Measurements from ENCODE around the gene NTF3.

The NTF3 gene

GRCh38 chr12:5433081-5433844, 1.4 kb downstream of the NTF3 start:
- DNase-seq (ENCODE audit: low read depth) = no peak
- TF ChIP-seq CTCF (IDR thresholded peaks at IDR 0.05; ENCODE audit: low read length, missing control alignments) = no peak
- no peak overlapping the region for H3K4me3 ChIP-seq (replicated peaks; ENCODE audit: low read depth, low read length)

- no peak for TF ChIP-seq CTCF (IDR thresholded peaks at IDR 0.05; ENCODE audit: low read length, missing control alignments)
- no peak for DNase-seq (ENCODE audit: low read depth)
- no peak overlapping the region for H3K4me3 ChIP-seq (replicated peaks; ENCODE audit: low read depth, low read length)
Measured at GRCh38 chr12:5433845-5434646, 2.1 kb downstream of the NTF3 start.

GRCh38 chr12:5434647-5435560, 3.0 kb downstream of the NTF3 start:
- H3K4me3 ChIP-seq (replicated peaks; ENCODE audit: low read depth, low read length) = no peak overlapping the region
- TF ChIP-seq CTCF (IDR thresholded peaks at IDR 0.05; ENCODE audit: low read length, missing control alignments) = no peak
- no peak for DNase-seq (ENCODE audit: low read depth)

GRCh38 chr12:5437182-5437583, 5.3 kb downstream of the NTF3 start:
- DNase-seq (ENCODE audit: low read depth) = no peak
- no peak overlapping the region for H3K4me3 ChIP-seq (replicated peaks; ENCODE audit: low read depth, low read length)
- no peak for TF ChIP-seq CTCF (IDR thresholded peaks at IDR 0.05; ENCODE audit: low read length, missing control alignments)

- no peak overlapping the region for H3K4me3 ChIP-seq (replicated peaks; ENCODE audit: low read depth, low read length)
- no peak for DNase-seq (ENCODE audit: low read depth)
- no peak for TF ChIP-seq CTCF (IDR thresholded peaks at IDR 0.05; ENCODE audit: low read length, missing control alignments)
Measured at GRCh38 chr12:5437589-5437988, 5.7 kb downstream of the NTF3 start.

- no peak for TF ChIP-seq CTCF (IDR thresholded peaks at IDR 0.05; ENCODE audit: low read length, missing control alignments)
- H3K4me3 ChIP-seq (replicated peaks; ENCODE audit: low read depth, low read length) = no peak overlapping the region
- no peak for DNase-seq (ENCODE audit: low read depth)
Measured at GRCh38 chr12:5438671-5439200, 6.8 kb downstream of the NTF3 start.
